Keratinocyte (primary cell): Measurements from ENCODE around the gene MYCBP2. TPM values are rescaled to one million over a fixed set of nuclear protein-coding genes. Genes with fewer than 3 reads are reported as not detected.

ENCODE experiments used
- DNase-seq: peaks from one replicate; pipeline ENCODE4 v3.0.0-alpha.2; 2011; ENCODE audit warnings: low read depth, missing footprints, low spot score
- FAIRE-seq: peaks from 2 replicates; lab custom pipeline; 2011; peaks lifted over from hg19 to GRCh38; lab: Jason Lieb, UNC
- H2AFZ ChIP-seq: 2 replicates; pipeline ENCODE4 v1.6.0; 2012; ENCODE audit warnings: low read length, control low read depth, inconsistent platforms; ENCODE audit not compliant: control insufficient read depth
- H3K27ac ChIP-seq: 2 replicates; pipeline ENCODE4 v1.5.1; 2011; ENCODE audit warnings: low read length; ENCODE audit not compliant: control insufficient read depth, insufficient read depth
- H3K27me3 ChIP-seq: 3 replicates; pipeline ENCODE4 v1.6.0; 2011; ENCODE audit warnings: low read length; ENCODE audit not compliant: control insufficient read depth, insufficient read depth; ENCODE audit errors: extremely low read depth
- H3K36me3 ChIP-seq, 2 experiments: 2 replicates in 1 of 2; 3 replicates in 1 of 2; pipeline ENCODE4 v1.5.1; 2011; ENCODE audit warnings: low read length in 2 of 2, mild to moderate bottlenecking in 1 of 2; ENCODE audit not compliant: control insufficient read depth in 2 of 2, insufficient read depth in 2 of 2; ENCODE audit errors: extremely low read depth in 1 of 2
- H3K4me1 ChIP-seq: 3 replicates; pipeline ENCODE4 v1.5.1; 2011; ENCODE audit warnings: low read length; ENCODE audit not compliant: control insufficient read depth, insufficient read depth; ENCODE audit errors: extremely low read depth
- H3K4me2 ChIP-seq: 3 replicates; pipeline ENCODE4 v1.6.0; 2011; ENCODE audit warnings: low read depth, low read length; ENCODE audit not compliant: control insufficient read depth, insufficient read depth; ENCODE audit errors: extremely low read depth
- H3K4me3 ChIP-seq, 3 experiments: fragments of 200-600 bp in 1 of 3; sonication (generic) in 1 of 3; 2 replicates in 2 of 3; 3 replicates in 1 of 3; pipeline ENCODE4 v1.5.1; 2011 to 2016; ENCODE audit warnings: low read length in 3 of 3, mild to moderate bottlenecking in 3 of 3, control low read depth in 2 of 3, inconsistent platforms in 1 of 3, low read depth in 1 of 3, mixed read lengths in 1 of 3, mixed run types in 1 of 3, moderate library complexity in 1 of 3; ENCODE audit not compliant: control insufficient read depth in 2 of 3, insufficient read depth in 2 of 3; ENCODE audit errors: extremely low read depth in 1 of 3
- H3K79me2 ChIP-seq: 2 replicates; pipeline ENCODE4 v1.6.0; 2012; ENCODE audit warnings: low read length; ENCODE audit not compliant: control insufficient read depth, insufficient read depth
- H3K9ac ChIP-seq: 3 replicates; pipeline ENCODE4 v1.6.0; 2011; ENCODE audit warnings: low read length; ENCODE audit not compliant: control insufficient read depth, insufficient read depth; ENCODE audit errors: extremely low read depth
- H3K9me1 ChIP-seq: 3 replicates; pipeline ENCODE4 v1.6.0; 2011; ENCODE audit warnings: low read length; ENCODE audit not compliant: control insufficient read depth, insufficient read depth; ENCODE audit errors: extremely low read depth
- H3K9me3 ChIP-seq: 2 replicates; pipeline ENCODE4 v1.5.1; 2012; ENCODE audit warnings: low read depth, low read length; ENCODE audit not compliant: control insufficient read depth
- H4K20me1 ChIP-seq: 3 replicates; pipeline ENCODE4 v1.6.0; 2011; ENCODE audit warnings: low read length; ENCODE audit not compliant: control insufficient read depth, insufficient read depth; ENCODE audit errors: extremely low read depth
- CTCF ChIP-seq, 3 experiments: IDR thresholded peaks in 1 of 3; conservative IDR thresholded peaks in 1 of 3; optimal IDR thresholded peaks in 1 of 3; 2 replicates in 2 of 3; 3 replicates in 1 of 3; pipeline versions ENCODE3 to v1.5.1; 2011; ENCODE audit warnings: low read length in 3 of 3, mild to moderate bottlenecking in 3 of 3, moderate library complexity in 2 of 3, control low read depth in 1 of 3, inconsistent platforms in 1 of 3; ENCODE audit not compliant: insufficient read depth in 2 of 3; ENCODE audit errors: extremely low read depth in 1 of 3
- EZH2 ChIP-seq: IDR thresholded peaks from one replicate; pipeline ENCODE4 v1.6.1; 2012; ENCODE audit warnings: inconsistent platforms, mild to moderate bottlenecking, low read length, moderate library complexity
- dilution Hi-C: fragments of 300-500 bp; cut with MboI; formaldehyde crosslinking; loops from one replicate; pipeline ENCODE4 v1.7.0; 2020; ENCODE audit warnings: low sequenced_read_pairs; ENCODE audit not compliant: extremely low pct_ligation_motif_present
- polyA plus RNA-seq, 5 experiments: library from polyadenylated mRNA; depleted of rRNA in 3 of 5; stranded (reverse) in 3 of 5; stranded (forward) in 1 of 5; unstranded in 1 of 5; fragments of >200 nt; gene quantifications; 1 replicate in 1 of 5; 2 replicates in 3 of 5; 3 replicates in 1 of 5; pipeline versions ENCODE4 v1.2.1 to v1.2.3, GENCODE V29; 2011 to 2012; ENCODE audit warnings: missing spikeins in 2 of 5, low read depth in 1 of 5, low replicate concordance in 1 of 5

The MYCBP2 gene
- polyA plus RNA-seq, 1 donor (not counting 4 experiments of a cell fraction or from before 2014, with no cell fraction given), result 43.8 TPM

- FAIRE-seq (no peak), DNase-seq (no peak)
- no peak overlapping the region for H3K9ac ChIP-seq
- H3K36me3 ChIP-seq, result peaks cover 0 to 3% of the 10 kb centered on the region in 2 experiments
- H3K4me3 ChIP-seq, result no peak overlapping the region
- no peaks in the 10 kb centered on the region for H3K27me3 ChIP-seq
- H3K27ac ChIP-seq, result no peak overlapping the region
- no peaks in the 10 kb centered on the region for H3K79me2 ChIP-seq
- dilution Hi-C loops, result no loop called here
- no peaks in the 10 kb centered on the region for H3K9me3 ChIP-seq
- H4K20me1 ChIP-seq, result no peaks in the 10 kb centered on the region
- H3K4me1 ChIP-seq, result no peaks in the 10 kb centered on the region
- TF ChIP-seq EZH2 (no peak), CTCF (optimal IDR thresholded peaks at IDR 0.05 in 1 of 3, IDR thresholded peaks at IDR 0.05 in 1 of 3, conservative IDR thresholded peaks at IDR 0.05 in 1 of 3; ENCODE audit: extremely low read depth in 1 of 3, insufficient read depth in 2 of 3, low read length in 3 of 3) (no peak)
- no peak overlapping the region for H3K4me2 ChIP-seq
- H3K9me1 ChIP-seq, result no peaks in the 10 kb centered on the region
- H2AFZ ChIP-seq, result no peak overlapping the region
These were observed 91.4 kb downstream of the MYCBP2 start for GRCh38 chr13:77235456-77236022.

- DNase-seq (no peak), FAIRE-seq (no peak)
- Histone ChIP-seq H3K4me2 (no peak overlapping the region), H3K27me3 (no peaks in the 10 kb centered on the region), H3K36me3 (peaks cover 0 to 3% of the 10 kb centered on the region in 2 experiments), H3K4me3 (no peak overlapping the region), H4K20me1 (no peaks in the 10 kb centered on the region), H3K4me1 (no peaks in the 10 kb centered on the region), H3K9me3 (no peaks in the 10 kb centered on the region), H3K27ac (no peak overlapping the region), H2AFZ (no peak overlapping the region), H3K9me1 (no peaks in the 10 kb centered on the region), H3K9ac (no peak overlapping the region), H3K79me2 (no peaks in the 10 kb centered on the region)
- TF ChIP-seq CTCF (optimal IDR thresholded peaks at IDR 0.05 in 1 of 3, IDR thresholded peaks at IDR 0.05 in 1 of 3, conservative IDR thresholded peaks at IDR 0.05 in 1 of 3; ENCODE audit: extremely low read depth in 1 of 3, insufficient read depth in 2 of 3, low read length in 3 of 3) (no peak), EZH2 (no peak)
- dilution Hi-C loops, result no loop called here
These were observed 93.7 kb downstream of the MYCBP2 start for GRCh38 chr13:77233159-77233558.
